Gastrocnemius medialis (tissue), 4 donors: ENCODE data around the gene SMG5.

Source experiments
- POLR2A ChIP-seq, 2 donors: fragments of 450-650 bp; IDR thresholded peaks; one replicate each; pipeline ENCODE4 v1.6.1; 2017; ENCODE audit warnings: antibody characterized with exemption in 2 of 2, mild to moderate bottlenecking in 2 of 2, moderate library complexity in 2 of 2
- TF ChIP-seq, protein P1 (sequence below), 5 experiments: fragments of 450-650 bp in 3 of 5; fragments of 200-600 bp in 2 of 5; sonication (generic) in 2 of 5; IDR thresholded peaks in 4 of 5; conservative IDR thresholded peaks in 1 of 5; 1 replicate in 4 of 5; 2 replicates in 1 of 5; pipeline ENCODE4 v1.5.1; 2016 to 2019; ENCODE audit warnings: antibody characterized with exemption in 5 of 5, mild to moderate bottlenecking in 3 of 5, moderate library complexity in 3 of 5

- TF ChIP-seq, protein P1, sequence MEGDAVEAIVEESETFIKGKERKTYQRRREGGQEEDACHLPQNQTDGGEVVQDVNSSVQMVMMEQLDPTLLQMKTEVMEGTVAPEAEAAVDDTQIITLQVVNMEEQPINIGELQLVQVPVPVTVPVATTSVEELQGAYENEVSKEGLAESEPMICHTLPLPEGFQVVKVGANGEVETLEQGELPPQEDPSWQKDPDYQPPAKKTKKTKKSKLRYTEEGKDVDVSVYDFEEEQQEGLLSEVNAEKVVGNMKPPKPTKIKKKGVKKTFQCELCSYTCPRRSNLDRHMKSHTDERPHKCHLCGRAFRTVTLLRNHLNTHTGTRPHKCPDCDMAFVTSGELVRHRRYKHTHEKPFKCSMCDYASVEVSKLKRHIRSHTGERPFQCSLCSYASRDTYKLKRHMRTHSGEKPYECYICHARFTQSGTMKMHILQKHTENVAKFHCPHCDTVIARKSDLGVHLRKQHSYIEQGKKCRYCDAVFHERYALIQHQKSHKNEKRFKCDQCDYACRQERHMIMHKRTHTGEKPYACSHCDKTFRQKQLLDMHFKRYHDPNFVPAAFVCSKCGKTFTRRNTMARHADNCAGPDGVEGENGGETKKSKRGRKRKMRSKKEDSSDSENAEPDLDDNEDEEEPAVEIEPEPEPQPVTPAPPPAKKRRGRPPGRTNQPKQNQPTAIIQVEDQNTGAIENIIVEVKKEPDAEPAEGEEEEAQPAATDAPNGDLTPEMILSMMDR (IDR thresholded peaks at IDR 0.05 in 4 of 5, conservative IDR thresholded peaks at IDR 0.05 in 1 of 5) = no peak
- TF ChIP-seq POLR2A (IDR thresholded peaks at IDR 0.05) = no peak
These were observed 41.3 kb downstream of the SMG5 start for GRCh38 chr1:156241311-156241811.
